NCI-H1436 (cell line): Measurements from ENCODE around the gene ZIC4.

ENCODE experiments used
- DNase-seq: peaks from one replicate; lab custom pipeline; 2025; lab: John Stamatoyannopoulos, UW

ZIC4 gene

DNA sequence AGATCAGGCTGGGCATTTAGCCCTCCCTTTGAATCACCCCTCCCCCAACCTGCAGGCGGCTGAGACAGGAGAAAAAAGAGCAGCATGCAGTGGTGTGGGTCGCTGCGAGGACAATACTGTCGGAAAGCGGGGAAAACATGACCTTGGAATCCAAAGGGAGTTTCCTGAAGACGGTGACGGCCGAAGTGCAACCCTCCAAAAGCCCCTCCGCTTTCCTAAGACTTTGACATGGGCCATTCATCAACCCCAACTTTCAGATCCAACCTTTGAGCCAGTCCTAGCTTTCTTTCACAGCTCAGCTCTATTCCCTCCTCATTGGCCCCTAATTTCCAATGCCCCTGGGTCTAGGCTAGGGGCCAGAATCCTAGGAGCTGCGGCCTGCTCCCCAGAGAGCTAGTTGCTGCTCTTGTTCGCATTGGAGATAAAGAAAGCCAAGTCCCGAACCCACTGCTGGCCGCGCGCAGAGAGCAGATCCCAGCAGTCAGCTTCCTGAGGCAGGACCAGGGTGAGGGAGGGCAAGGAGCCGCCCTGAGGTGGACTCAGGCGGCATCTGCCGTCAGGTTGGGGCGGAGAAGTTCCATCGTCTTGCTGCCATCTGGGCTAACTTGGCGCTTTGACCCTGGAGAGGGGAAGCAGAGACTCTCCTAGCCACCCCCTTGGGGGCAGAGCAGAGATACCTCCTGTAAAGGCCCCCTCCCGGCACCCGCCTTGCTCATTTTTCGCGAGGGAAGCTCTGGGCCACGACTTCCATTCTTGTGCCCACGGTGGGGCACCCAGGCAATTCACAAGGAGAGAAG, 914 bp downstream of the ZIC4 start:
- DNase-seq, result no peak

DNA sequence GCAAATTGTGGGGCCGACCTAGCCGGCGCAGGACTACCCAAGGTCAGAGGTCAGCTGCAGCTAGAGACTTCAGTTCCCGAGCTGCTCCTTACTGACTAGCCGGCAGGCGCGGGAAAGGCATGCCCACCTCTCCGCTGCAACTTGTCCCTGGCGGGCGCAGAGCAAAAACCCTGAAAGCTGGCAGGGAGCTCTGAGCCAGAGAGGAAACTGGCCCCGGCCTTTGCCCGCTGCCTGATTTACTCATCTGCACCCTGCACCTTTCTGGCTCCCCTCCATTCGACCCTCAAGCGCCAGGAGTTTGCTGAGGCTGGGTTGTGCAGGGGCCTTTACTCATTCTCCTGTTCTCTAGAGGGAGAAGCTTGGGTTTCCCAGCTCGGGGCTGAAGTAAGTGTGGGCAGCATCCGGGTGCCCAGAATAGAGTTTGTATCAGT, 1.5 kb downstream of the ZIC4 start:
- DNase-seq, result no peak

- DNase-seq, result no peak
These were observed 2.1 kb downstream of the ZIC4 start for GRCh38 chr3:147404000-147404799.

DNA sequence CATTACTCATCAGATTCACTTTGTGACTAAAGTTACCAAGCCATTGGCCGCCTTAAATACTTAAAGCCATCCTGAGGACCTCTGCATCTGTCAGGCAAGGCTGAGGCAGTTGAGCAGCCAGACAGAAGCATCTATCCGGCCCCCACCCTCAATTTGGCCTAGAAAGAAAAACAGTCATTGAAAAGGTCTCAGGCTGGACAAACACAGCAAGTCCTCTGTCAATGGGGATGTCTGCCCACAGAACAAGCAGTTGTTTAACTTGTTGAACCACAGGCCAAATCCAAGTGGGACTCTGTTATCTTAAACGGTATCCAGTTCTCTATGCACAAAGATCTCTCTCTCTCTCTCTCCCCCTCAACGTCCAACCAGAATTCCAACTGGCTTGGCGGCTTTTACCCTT, 2.8 kb downstream of the ZIC4 start:
- DNase-seq, result no peak

DNA sequence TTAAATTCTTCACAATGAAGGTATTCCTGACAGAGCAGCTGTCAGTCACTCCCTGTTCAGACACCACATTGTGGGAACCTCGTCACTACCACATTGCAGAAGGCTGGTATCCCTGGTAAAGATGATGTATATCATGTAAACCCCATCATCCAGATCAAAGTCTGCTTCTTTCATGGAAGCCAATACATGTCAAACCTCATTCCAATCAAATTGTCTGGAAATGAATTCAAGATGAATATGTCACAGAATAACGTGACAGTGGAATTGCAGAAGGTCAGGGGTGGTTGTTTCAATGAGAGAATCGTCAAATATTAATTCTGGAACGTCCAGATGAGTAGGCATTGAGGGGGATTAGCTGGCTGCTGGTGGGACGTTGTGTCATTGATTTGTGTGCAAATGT, 4.2 kb downstream of the ZIC4 start:
- DNase-seq, result no peak

GRCh38 chr3:147401421-147401820, 4.9 kb downstream of the ZIC4 start:
- no peak for DNase-seq

DNA sequence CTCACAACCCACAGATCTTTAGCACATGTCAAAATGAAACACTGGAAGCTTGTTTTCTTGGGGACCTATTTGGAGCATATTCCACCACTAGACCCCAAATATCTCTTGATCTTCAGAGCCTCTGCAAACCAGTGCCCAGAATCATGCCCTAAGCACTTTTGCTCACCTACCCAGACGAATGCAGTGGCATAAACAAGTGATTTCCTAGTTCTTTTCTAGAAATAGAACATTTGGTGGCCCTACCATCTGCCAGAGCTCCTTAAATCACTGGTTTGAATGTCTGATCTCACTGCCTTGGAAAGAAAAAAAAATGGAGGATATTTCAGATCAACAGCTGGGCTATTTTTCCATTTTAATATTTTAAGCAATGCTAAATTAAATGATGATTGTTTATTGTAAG, 5.3 kb downstream of the ZIC4 start:
- no peak for DNase-seq

DNA sequence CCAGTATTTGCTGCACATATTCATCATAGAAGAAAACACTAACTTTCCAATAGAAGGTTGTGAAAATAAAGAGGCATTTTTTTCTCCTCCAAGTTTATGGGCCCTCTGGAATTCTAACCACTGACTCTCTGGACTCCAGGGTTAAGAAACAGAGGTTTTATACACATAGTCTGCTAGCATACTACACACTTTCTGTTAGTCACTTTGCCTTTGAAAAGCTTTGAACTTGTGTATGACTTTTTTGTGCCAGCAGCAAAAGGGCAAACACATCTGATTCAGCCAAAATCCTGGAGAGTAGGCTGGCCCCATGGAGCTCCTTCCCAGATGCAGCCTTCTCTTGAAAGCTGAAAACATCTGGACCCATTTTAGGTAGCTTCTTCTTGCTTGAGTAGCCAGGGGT, 6.2 kb downstream of the ZIC4 start:
- no peak for DNase-seq

- no peak for DNase-seq
These were observed 7.4 kb downstream of the ZIC4 start for GRCh38 chr3:147398813-147399534.

DNA sequence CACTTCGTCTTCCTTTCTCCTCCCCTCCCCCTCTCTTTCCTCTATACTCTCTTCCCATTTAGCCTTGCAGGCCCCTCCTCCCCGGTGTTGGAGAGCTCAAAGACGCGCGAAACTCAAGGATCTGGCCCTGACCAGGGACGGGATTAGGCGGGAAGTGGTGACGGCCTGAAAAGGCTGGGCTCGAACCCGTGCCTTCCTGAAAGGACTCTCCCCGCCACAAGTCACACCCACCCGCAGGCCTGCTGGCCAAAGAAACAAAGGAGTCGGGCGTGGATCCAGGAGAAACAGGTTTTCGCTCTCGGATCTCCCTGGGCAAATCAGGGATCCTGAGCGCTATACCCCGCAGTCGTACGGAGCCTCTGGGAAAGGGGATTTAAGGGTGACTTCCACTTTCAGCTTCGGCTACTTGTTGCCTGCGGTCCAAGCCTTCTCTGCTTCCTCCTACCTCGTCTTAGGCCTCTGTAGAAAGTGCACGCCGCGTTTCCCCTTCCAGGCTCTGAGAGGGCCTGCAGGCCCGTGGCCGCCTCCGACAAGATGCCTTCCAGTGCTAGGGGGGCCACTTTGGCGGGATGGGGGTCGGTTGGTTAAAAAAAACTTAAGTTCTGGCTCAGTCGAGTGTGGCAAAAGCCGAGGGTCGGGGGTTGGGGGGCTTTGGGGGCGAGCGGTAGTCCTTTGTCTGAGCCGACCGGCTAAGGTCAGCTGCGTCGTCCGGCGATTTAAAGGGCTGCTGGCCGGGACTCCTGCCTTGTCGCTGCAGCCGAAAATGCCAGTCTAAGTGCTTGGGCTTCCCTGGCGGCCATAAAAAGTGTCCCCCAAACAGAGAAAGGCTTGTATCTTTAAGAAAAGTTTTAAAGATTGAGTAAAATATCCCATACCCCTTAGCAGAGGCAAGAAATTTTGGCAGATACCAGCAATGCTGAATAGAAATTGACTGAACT, 8.2 kb downstream of the ZIC4 start:
- no peak for DNase-seq

DNA sequence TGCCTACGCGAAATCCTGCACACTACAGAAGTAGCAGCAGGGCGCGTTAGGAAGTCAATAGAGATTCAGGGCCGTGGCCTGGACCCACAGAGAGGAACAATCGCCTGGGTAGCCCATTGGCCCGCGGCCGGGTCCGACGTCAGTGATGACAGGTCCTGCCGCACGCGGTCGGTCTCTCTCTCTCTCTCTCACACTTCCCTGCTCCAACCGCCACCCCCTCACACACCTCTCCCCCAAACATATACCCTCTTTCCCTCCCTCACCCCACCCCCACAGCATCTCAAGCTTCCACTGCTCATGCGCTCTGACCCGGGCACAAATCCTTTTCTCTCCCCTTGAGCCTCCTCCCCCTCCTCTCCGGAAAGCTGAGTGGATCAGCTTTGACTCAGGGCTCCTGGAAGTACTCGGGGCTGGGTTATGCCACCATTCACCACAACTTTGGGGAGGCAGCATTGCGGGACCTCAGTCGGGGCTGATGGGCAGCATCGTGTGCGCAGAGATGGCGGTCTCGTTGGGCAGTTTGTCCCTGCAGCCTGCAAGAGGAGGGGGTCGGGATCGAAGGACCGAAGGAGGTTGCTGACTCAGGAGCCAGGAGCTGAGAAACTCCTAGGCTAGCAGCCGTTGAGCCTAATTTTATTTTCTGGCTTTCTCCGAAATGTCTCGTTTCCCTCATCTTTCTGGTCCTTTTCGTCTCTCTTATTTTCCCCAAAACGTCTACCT, 9.0 kb downstream of the ZIC4 start:
- DNase-seq, result no peak

- no peak for DNase-seq
These were observed 9.7 kb downstream of the ZIC4 start for GRCh38 chr3:147396712-147397046.

- no peak for DNase-seq
These were observed 10.2 kb downstream of the ZIC4 start for GRCh38 chr3:147395899-147396711.

GRCh38 chr3:147394884-147395225, 11.5 kb downstream of the ZIC4 start:
- DNase-seq, result no peak

DNA sequence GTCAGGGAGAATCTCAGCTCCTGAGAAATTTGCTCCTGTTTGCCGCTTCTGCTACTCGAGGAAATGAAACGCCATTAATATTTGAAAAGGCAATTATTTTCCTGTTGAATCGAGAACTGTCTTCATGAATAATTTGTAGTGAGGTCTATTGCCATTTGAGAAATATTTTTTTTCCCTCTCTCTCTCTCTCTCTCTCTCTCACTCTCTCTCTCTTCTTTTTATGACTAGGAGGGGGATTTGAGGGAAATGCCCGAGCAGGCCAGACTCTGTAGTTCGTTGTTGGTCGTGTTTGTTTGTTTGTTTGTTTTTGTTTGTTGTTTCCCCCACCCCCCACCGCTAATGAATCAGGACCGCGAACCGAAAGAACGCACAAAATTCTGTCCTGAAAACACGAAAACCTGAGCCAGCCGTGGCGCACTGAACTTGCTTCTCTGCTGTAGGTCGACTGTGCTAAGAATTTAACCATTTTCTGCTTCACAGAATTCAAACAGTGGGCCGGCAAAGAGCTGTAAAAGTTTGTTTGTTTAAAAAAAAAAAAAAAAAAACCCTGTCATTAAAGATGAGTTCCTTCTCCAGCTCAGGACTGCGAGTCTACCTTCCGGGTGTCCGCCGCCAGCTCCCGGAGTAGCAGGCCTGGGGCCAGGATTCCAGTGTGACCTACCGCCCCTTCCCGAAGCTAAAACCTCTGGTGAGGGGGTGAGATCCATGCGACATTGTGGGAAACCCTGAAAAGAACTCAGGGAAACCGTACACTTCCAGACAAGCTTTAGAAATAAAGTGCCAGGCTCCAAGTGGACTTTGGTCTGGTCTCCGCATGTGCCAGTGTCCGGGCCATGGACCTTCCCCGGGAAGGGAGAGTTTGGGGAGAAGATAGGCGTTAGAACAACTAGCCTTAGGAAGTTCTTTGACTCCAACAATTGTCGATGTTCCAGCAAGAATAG, 12.1 kb downstream of the ZIC4 start:
- no peak for DNase-seq

- DNase-seq, result no peak
These were observed 12.9 kb downstream of the ZIC4 start for GRCh38 chr3:147393261-147393942.

GRCh38 chr3:147392625-147392946, 13.8 kb downstream of the ZIC4 start:
- no peak for DNase-seq

DNA sequence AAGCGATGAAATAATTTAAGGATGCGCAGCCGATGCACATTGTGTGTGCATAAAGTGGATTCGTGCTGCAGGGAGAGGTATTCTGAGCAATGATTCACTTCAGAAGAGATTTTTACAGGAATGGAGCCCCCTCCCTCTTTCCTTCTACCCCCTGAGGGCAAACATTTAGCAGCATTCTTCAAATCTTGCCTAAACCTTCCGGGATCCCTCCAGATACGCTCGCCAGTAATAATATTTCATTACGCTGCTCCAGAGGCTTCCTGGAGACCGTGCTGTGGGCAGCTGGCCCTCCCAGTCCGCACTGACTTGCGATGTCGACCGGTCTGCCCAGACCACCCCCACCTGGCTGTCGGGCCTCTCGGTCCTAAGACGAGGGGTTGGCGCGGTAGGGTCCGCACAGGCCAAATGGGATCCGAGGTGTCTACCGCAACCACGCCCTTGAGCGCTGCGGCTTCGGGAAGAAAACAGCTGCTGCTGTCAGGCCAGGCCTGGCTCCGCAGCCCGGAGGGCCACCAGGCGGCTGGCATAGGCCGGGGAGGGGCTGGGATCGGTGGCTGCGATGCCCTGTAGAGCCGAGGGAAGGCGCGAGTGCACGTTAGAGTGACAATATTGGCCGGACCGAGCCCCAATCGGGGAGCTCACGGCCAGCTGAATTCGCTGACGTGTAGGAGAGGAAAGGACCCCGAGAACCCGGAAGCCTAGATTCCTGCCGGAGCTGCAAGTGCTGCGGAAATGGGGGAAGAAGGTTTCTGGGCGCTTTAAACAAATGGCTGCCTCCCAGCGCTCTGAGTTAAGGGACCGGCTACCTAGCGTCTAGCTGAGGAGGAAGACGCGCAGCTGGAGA, 14.3 kb downstream of the ZIC4 start:
- DNase-seq, result no peak
